Fibroblast of pulmonary artery (primary cell): ENCODE data around the gene RAB7A.
"Not testable (repeated sequence)": the region's sequence is repeated elsewhere in the genome, so short reads cannot be mapped to it uniquely, and the experiment has no call there.

Experiments used
- DNase-seq: peaks from one replicate; pipeline ENCODE4 v3.0.0-alpha.2; 2010; ENCODE audit warnings: low read depth
- H3K4me3 ChIP-seq: replicated peaks from 2 replicates; pipeline ENCODE4 v1.5.1; 2011; ENCODE audit warnings: low read depth, mild to moderate bottlenecking, control low read depth, low read length, moderate library complexity
- TF ChIP-seq, protein P1 (sequence below): IDR thresholded peaks from 2 replicates; pipeline ENCODE4 v1.5.1; 2011; ENCODE audit warnings: mild to moderate bottlenecking, control low read depth, low read length, inconsistent platforms; ENCODE audit errors: missing control alignments

The RAB7A gene

GRCh38 chr3:128727059-128727458, 1.1 kb downstream of the RAB7A start:
- DNase-seq = no peak
- peak overlapping the region; percentile 90 for H3K4me3 ChIP-seq
- TF ChIP-seq, protein P1, sequence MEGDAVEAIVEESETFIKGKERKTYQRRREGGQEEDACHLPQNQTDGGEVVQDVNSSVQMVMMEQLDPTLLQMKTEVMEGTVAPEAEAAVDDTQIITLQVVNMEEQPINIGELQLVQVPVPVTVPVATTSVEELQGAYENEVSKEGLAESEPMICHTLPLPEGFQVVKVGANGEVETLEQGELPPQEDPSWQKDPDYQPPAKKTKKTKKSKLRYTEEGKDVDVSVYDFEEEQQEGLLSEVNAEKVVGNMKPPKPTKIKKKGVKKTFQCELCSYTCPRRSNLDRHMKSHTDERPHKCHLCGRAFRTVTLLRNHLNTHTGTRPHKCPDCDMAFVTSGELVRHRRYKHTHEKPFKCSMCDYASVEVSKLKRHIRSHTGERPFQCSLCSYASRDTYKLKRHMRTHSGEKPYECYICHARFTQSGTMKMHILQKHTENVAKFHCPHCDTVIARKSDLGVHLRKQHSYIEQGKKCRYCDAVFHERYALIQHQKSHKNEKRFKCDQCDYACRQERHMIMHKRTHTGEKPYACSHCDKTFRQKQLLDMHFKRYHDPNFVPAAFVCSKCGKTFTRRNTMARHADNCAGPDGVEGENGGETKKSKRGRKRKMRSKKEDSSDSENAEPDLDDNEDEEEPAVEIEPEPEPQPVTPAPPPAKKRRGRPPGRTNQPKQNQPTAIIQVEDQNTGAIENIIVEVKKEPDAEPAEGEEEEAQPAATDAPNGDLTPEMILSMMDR = no peak

GRCh38 chr3:128727485-128727884, 1.5 kb downstream of the RAB7A start:
- H3K4me3 ChIP-seq = peak overlapping the region; percentile 90
- TF ChIP-seq, protein P1 = no peak
- DNase-seq = no peak

- DNase-seq = no peak
- peak overlapping the region; percentile 90 for H3K4me3 ChIP-seq
- TF ChIP-seq, protein P1 = no peak
These were observed 2.0 kb downstream of the RAB7A start for GRCh38 chr3:128727996-128728395.

GRCh38 chr3:128728521-128728920, 2.5 kb downstream of the RAB7A start:
- DNase-seq = not testable (repeated sequence)
- peak overlapping the region; percentile 90 for H3K4me3 ChIP-seq

- H3K4me3 ChIP-seq = no peak overlapping the region
- TF ChIP-seq, protein P1 = no peak
- DNase-seq = peak; percentile 12
These were observed 4.5 kb downstream of the RAB7A start for GRCh38 chr3:128730471-128730870.

- no peak for DNase-seq
- no peak overlapping the region for H3K4me3 ChIP-seq
These were observed 8.7 kb downstream of the RAB7A start for GRCh38 chr3:128734523-128735189.

GRCh38 chr3:128735287-128735686, 9.3 kb downstream of the RAB7A start:
- TF ChIP-seq, protein P1 = no peak
- no peak for DNase-seq

More at GRCh38 chr3:128734523-128735189, 8.7 kb downstream of the RAB7A start:
- TF ChIP-seq, protein P1 = no peak

More at GRCh38 chr3:128735287-128735686, 9.3 kb downstream of the RAB7A start:
- H3K4me3 ChIP-seq = no peak overlapping the region
